ENCODE data around the gene STEEP1.

STEEP1 gene

DNA sequence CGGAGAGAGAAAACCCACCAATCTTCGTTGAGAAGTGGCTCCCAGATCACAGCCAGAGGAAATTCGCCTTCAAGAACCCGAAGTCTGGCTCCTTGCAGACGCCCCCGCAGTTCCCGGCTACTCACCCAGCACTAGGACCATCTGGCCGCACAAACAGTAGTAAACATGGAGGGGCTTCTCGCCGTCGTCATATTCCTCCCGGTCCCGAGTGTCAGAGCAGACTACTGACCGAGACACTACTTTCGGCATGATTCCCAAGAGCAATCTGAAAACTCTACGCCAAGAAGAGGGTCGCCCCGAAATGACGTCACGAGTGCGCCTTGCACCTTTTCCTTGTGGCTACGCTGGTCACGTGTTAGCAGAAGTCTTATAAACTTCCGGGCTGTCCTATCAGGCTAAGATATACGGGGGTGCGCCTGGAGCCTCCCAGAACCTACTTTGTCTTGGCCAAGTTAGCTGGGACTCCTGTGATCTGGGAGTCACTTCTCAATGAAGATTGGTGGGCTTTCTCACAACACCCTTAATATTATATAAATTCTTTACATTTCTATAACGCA, at the start of gene STEEP1:
Gene STEEP1 (minus strand): TSS at position 303 of the 557 bp plus-strand sequence. CDS start 54 bp downstream, at position 249.
- DNase-seq (ENCODE audit: low read depth in 2 of 2), result peak; percentile 77 to 81

DNA sequence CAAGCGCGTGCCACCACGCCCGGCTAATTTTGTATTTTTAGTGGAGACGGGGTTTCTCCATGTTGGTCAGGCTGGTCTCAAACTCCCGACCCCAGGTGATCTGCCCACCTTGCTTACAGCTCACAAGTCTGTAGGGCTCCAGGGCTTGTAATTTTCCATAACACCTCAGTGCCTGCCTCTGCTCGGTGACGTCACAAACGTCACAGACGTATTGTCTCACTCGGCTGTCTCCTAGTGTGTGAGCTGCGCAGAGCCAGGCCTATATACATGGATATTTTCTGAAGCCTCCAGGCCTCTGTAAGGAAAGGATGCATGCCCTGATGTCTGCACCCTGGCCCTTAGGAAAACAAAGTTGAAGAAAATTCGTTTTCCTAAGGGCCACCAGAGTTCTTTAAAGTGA, 49.6 kb upstream of the STEEP1 start:
- DNase-seq (ENCODE audit: low read depth in 2 of 2), result no peak

DNA sequence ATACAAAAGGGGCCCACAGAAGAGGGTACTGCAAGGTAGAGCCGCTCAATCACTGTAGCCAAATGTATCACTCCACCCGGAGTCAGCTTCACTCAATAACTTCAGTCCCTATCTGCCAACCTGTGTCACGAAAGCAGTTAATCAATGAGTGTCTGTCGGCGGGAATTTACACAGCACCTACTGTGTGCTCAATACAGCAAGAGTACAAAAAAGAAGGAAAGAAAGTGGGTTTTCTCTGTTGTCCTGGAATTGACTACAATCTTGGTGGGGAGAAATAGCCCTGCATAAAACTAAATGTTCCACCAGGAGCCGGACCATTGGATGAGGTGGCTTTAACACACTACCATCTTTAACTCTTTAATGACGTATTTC, 41.8 kb upstream of the STEEP1 start:
- DNase-seq (ENCODE audit: low read depth in 2 of 2), result no peak

DNA sequence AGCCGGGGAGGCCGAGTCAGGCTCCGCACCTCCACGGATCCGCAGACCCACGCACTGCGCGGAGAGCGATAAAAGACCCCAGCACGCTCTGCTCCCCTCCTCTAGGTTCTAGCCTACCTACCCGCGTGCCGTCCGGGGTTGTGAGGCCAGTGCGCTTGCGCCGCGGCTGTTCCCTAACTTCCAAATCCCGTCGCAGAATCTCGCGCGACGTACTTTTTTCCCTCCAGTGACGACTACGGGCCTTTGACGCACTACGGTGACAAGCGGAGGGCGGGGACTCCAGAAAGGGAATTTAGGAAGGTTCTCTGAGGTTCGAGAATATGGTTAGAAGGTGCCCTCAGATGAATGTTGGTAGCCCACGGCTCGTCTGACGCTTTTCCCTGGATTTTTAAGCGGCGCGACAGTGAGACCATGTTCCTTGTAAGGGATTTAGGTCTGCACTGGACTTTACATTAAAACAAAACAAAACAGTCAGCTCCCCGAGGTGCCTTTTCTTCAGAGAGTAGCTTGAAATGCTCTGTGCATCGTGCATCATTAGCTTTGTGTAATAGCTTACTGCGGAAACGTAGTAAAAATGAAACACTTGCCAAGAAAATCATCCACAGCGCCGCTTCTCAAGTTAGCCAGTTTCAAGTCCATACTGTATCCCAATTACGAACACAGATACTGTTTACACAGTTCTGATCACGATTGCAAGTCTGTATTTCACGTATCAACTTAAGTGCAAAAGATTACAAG, 41.2 kb upstream of the STEEP1 start, which contains the start of gene NKRF:
Gene NKRF (minus strand): TSS at position 145 of the 738 bp plus-strand sequence.
- DNase-seq (ENCODE audit: low read depth in 2 of 2), result peak; percentile 67 to 79

DNA sequence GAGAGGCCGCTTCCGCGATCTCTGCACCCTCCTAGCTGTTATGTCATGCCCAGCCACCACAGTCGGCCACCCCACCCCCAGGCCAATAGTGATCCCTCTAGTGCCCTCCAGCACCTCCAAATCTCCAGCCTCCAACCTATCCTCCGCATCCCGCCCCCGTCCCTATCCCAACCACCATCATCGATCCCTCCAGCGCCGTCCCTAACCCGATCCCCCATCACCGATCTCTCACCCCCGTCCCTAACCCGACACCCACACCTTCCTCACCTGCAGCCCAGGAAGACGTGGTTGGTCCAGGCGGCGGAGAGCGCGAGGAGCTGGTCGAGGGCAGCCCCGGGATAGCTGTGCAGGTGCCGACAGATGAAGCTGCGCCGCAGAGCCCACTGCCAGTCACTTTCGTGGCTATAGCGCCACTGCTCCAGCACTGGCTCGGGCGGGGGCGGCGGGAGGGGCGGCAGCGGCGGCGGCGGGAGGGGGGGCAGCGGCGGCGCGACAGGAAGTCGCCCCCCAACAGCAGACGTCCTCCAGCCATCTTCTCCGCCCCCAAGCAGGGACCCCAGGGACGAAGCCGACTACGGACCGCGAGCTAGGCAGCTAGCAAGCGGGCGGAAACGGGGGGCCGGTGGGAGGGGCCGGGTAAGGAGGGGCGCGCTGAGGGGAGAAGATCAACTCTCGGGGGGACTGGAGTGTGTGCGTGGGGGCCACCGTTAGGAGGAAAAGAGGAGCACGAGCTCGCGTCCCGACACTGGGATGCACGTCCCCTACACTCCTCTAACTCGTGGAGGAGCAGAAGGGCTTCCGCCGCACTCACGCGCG, 40.5 kb upstream of the STEEP1 start:
- DNase-seq (ENCODE audit: low read depth in 2 of 2), result peak; percentile 9 to 13

DNA sequence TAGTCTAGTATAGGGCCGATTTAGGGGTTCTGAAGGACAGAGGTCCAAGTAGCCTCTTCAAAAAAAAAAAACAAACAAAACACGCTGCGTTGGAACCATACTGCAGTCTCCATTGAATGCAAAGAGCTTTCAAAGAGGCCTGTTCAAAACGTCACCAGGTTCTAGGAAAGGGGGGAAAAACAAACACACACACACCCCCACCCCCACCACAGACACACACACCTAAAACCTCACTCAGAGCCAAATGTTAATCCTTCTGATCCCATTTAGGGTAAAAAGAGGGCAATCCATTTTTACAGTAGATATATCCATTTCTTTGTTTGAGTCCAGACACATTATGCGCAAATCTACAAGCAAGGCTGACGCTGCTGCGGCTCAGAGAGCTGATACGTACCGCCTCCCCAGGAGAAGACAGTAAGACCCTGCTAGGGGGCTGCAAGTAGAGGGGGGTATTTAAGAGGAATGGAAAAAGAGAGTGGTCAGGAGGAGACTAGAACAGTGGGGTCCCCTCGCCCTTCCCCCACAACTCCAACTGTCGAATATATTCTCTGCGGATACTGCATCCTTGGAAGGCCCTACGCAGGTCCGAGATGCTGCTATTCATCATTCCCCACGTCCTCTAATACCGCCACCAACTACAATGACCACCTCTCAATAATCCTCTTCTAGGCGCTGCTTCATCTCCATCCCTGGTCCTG, 39.7 kb upstream of the STEEP1 start:
- DNase-seq (ENCODE audit: low read depth in 2 of 2), result no peak

DNA sequence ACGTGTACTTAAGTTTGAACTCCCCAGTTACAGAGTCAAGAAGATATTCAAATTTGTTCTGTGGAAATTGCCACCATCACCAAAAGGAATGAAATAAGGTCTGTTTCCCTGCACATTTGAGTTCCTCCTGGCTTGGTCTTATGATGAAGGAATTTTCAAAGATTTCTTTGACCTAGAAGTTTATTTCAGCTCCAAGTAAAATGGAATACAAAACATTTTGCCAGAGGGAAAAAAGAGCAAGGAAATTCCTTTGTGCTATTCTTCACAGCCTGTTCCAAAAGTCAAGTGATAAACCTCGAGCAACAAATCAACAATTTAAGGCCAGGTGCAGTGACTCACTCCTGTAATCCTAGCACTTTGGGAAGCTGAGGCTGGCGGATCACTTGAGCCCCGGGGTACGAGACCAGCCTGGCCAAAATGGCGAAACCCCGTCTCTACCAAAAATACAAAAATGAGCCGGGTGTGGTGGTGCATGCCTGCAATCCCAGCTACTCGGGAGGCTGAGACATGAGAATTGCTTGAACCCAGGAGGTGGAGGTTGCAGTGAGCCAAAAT, 37.6 kb upstream of the STEEP1 start:
- DNase-seq (ENCODE audit: low read depth in 2 of 2), result no peak

DNA sequence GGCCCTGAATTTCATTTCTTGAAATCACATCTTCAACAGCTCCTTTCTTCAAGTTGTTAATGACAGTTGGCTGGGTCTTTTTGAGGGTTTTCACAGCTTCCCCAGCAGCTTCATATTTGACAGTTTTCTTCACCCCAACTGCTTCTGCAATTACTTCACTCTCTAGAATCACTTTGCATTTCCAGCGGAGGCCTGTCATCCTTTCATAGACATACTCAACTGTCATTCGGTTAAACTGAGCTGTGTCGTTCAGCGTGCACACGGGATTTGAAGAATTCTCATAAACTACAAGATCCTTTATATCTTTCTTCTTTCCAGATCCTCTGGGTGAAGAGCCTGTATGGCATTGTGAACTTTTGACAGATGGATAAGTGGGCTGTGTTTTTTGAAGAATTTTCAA, 24.6 kb upstream of the STEEP1 start:
- no peak for DNase-seq (ENCODE audit: low read depth in 2 of 2)

DNA sequence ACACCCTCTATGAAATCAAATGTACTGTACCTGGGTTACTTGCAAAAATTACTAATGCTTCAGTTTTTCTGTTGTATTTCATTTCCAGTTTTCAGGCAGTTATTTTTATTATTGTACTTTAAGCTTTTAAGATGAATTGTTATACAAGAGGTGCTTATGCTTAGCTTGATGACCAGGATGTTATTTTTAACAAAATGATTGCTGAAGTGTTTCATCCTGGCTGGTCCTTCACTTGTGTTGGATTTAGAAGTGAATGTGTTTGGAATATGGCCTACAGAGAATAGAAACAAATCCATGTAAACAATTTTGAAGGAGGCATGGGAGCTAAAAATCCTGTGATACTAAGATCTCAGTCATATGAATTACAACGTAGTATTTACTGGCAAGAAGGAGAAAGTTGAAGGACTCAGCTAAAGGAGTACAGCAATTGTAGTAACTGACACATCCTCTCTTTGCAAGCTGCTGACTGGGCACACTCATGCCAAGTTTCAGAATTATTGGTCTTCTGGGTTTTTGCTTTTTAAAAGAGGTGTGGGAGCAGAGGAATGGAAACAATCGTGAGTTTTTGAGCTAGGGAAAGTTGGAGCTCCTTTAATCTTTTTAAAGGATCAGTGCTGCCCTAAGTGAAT, 18.3 kb upstream of the STEEP1 start:
- DNase-seq (ENCODE audit: low read depth in 2 of 2), result no peak

DNA sequence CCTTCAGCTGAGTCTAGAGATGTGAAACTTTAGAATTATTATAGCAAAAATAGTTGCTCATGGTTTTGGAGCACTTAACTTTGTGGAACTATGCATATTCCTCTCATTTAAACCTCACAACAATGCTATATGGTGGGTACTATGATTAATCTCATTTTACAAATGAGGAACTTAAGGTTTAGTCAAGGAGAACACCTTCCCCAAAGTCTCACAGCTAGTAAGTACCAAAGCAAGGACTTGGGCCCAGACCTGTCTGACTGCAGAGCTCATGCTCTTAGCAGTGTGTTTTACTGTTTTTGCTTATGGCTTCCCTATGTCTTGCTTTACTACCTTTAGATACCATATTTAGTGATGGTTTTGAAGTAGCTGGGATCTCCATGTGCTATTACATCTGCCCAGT, 14.2 kb upstream of the STEEP1 start:
- DNase-seq (ENCODE audit: low read depth in 2 of 2), result no peak

DNA sequence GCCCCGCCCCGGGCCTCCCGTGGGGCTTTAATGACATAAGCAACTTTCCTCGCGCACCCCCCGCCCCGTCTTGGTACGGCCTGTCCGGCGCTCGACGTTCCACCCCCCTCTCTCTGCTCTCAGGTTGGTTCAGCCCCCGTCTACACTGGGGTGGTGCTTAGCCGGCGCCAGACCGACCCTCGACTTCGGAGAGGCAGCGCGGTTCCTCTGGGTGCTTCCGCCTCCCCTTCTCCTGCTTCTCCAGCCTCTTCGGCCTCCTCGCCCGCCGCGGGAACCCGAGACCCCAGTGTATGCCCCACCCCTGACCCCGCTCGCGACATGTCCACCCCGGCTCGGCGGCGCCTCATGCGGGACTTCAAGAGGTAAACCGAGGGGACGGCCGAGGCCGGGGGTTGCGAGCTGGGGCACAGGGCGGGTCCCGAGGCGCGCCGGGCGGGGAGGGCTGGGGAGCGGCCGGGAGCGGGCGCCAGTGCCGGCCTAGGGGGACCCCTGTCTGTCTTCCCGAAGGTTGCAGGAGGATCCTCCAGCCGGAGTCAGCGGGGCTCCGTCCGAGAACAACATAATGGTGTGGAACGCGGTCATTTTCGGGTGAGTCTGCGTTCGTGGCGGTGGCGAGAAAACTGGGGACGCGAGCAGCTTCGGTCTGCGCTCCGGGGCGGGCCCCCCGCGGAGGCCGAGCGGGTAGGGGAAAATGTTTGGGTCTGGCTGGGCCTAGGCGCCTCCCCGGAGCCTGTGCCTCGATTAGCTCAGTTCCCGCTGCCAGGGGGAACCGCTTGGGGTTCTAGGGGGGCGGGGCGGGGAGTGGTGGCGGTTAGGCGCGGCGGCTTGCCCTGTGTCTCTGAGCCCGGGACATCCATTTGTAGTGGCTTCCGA, 9.4 kb upstream of the STEEP1 start, which contains the start of gene UBE2A:
Gene UBE2A (plus strand): TSS at position 170 of the 873 bp plus-strand sequence. CDS start 149 bp downstream, at position 319.
- peak; percentile 77 to 78 for DNase-seq (ENCODE audit: low read depth in 2 of 2)

DNA sequence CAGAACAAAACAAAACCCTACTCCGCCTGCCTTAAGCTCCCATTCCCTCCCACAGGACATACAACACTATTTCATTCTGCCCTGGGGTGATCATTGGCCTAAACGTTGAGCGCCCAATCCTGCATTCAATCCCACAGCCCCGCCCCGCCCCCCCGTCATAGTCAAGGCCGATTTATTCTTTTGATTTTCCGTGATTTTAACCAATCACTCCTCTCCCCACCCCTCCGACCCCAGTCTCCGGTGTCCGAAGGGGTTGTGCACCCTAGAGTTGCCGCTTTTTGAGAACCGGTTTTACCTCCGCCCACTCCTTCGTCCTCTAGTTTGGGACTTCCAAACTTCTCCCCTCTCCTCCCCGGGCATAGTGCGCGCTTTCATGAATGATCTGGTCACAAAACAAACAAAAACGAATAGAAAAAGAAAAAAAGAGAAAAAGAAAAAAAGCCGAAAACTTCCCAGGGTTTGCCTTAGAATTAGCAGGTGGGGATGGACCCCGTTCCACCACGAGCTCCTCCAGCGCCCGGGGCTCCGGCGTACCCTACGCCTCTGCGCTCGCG, 8.7 kb upstream of the STEEP1 start:
- DNase-seq (ENCODE audit: low read depth in 2 of 2), result no peak

DNA sequence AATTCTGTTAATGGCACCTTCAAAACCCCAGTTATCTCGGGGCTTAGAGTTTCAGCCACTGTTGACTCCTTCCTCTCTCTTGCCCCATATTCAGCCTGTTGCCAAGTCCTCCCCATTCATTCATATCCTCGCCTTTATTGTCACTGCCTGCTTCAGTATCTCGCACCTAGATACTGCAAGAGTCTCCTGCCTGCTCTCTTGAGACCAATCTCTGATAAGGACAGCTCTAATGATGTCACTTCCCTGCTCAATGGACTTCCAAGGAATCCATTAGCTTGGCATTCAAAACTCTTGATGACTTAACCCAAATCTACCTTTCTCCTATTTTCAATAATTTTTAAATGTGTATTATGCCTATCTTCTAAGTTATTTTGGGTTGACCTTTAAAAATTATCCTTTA, 8.0 kb upstream of the STEEP1 start:
- DNase-seq (ENCODE audit: low read depth in 2 of 2), result no peak

DNA sequence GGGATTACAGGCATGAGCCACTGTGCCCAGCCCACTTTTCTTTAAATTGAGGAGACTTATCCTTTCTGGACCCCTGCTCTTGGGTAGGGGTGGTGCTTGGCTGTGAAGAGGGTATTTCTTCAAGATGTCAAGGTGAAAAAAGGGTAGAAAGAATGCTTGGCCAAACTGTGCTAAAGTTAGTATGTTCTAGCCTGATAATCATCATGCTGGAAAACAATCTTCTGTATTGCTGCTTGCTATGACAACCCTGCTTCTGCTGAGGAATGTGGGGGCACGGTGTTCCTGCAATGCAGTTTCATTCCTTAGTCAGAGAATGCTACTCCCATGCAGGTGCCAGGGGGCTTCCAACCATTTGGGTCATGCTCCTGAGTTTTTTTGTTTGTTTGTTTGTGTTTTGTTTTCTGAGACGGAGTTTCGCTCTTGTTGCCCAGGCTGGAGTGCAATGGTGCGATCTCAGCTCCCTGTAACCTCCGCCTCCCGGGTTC, 5.2 kb upstream of the STEEP1 start:
- no peak for DNase-seq (ENCODE audit: low read depth in 2 of 2)

DNA sequence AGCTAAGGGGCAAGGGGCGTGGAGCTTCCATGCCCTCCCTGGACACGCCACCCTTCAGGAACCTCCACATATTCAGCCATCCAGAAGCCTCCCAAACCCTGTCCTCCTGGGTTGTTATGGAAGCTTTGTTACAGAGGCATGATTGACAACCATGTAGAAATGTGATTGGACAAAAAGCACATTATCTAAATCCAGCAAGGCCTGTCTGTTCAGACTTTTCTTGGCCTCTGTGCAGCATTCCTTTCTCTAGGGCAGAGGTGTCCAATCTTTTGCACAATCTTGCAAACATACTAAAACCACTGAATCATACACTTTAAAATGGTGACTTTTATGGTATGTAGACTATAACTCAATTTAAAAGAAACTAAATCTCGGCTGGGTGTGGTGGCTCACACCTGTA, 12.7 kb downstream of the STEEP1 start:
- DNase-seq (ENCODE audit: low read depth in 2 of 2), result no peak

DNA sequence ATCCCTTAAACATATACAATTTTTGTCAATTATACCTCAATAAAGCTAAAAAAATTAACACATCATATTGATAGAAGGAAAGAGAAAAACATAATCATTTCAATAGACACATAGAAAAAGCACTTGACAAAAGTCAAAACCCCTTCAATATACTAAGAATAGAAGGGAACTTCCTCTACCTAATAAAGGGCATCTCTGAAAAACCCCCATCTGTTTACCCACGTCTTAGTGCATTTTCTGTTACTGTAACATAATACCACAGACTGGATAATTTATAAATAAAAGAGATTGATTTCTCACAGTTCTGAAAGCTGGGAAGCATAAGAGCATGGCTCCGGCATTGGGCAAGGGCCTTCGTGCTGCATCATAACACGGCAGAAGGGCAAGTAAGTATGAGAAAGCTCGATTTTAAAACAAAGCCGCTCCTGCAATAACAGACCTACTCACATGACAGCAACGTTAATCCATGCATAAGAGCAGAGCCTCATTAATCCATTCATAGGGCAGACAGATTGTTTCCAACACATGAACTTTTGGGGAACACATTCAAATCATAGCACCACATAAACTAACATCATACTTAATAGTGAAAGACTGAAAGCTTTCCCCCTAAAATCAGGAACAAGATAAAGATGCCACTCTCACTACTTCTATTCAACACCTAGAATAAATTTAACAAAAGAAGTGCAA, 15.7 kb downstream of the STEEP1 start:
- DNase-seq (ENCODE audit: low read depth in 2 of 2), result no peak

DNA sequence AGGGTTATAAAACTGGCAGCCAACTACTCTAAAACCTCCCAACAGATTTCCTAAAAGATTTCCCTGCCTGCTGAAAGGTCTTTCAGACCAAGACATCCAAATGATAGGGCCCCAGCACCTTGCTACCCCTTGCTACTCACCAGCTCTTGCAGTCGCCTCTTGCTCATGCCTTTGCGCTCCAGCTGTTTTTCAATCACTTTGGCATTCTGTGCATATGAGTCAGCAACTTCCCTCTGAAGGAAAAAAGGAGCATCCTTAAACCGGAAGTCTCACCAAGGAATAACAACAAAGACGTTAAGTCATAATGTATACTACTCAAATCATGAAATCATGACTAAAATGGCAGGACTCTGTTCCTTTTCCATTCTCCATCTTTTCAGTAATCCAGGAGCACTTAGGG, 24.0 kb downstream of the STEEP1 start:
- no peak for DNase-seq (ENCODE audit: low read depth in 2 of 2)

DNA sequence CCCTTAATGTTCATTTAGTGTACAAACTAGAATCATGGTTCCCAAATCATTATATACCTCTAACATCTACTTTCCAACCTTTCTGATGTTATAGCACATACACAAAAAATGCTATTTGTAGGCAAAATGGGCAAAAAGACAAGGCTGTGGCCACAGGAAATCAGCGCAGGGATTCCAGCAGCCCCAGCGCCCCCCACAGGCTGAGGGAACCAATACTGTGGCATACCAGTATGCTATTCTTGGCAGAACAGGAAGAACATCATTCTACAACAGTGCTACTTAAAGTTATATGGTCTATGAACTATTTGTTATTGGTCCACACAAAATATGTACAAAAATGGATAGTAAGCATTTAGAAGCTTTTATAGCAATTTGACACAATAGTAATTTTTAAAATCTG, 25.3 kb downstream of the STEEP1 start:
- no peak for DNase-seq (ENCODE audit: low read depth in 2 of 2)

DNA sequence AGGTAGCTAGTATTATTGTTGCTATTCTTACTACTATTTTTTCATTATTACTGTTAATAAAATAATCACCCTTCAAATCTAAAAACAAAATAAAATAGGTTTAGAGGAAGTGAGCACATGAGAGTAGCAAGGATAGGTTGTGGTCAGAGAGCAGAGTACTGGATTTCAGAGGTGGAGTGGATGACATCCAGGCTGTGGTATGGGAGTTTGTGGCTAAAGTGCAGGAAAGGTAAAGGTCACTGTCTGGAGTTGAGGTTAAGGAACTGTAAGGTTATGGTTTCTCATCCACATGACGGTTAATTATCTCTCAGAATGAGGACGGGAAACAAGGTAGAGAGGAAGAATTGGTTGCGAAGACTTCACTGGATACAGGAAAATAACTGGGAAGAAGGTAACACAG, 27.7 kb downstream of the STEEP1 start:
- DNase-seq (ENCODE audit: low read depth in 2 of 2), result no peak
